ENCODE results near the gene LRRTM2.

GRCh38 chr5:138832218-138832617, 42.9 kb downstream of the LRRTM2 start:
- TF ChIP-seq POLR2AphosphoS5 (IDR thresholded peaks at IDR 0.05; ENCODE audit: borderline replicate concordance, low read depth, low read length) (no peak), EZH2 (IDR thresholded peaks at IDR 0.05) (no peak)

All from SK-N-MC (cell line).